C4-2B (cell line): ENCODE results near the gene RIN3.

Experiments used
- CTCF ChIP-seq: fragments of 450-650 bp; conservative IDR thresholded peaks from 2 replicates; pipeline ENCODE4 v1.5.1; 2017; ENCODE audit warnings: mild to moderate bottlenecking
- ZFX ChIP-seq: fragments of 450-650 bp; IDR thresholded peaks from 2 replicates; pipeline ENCODE4 v1.6.1; 2017

- TF ChIP-seq ZFX (no peak), CTCF (no peak)
These were observed 57.2 kb downstream of the RIN3 start for GRCh38 chr14:92570674-92571262.
